Measurements from ENCODE around the gene NISCH.

DNA sequence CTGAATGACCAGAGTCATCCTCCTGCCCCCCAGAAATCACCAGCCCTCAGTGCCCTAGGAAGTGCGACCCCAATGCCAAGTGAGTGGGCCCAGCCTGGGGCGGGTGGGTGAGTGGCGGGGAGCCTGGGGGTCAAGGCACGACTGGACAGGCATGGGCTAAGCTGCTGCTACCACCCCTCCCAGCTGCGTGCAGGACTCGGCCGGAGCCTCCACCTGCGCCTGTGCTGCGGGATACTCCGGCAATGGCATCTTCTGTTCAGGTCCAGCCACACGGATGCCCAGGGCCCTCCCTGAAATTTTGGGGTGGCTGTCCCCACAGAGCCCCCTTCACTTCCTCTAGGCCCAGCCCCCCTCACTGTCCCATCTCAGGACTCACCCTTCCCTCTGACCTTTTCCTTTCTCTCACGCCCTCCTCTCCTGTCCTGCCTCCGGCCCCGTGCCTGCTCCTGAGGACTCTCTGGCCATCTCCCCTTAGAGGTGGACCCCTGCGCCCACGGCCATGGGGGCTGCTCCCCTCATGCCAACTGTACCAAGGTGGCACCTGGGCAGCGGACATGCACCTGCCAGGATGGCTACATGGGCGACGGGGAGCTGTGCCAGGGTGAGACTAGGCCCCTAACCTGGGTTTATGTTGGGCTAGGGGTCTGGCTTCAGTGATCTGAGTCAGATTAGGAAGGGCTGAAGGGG lies 61.2 kb downstream of the NISCH start:
- TF ChIP-seq CTCF (IDR thresholded peaks at IDR 0.05) (no peak), POLR2A (IDR thresholded peaks at IDR 0.05) (no peak), POLR2AphosphoS5 (IDR thresholded peaks at IDR 0.05) (no peak)

All from breast epithelium (tissue), 3 donors.